Activated CD4-positive, alpha-beta memory T cell treated with anti-CD3 and anti-CD28 coated beads for 36 hours (primary cell): Measurements from ENCODE around the gene CETP. TPM values are rescaled to one million over a fixed set of nuclear protein-coding genes. Genes with fewer than 3 reads are reported as not detected.

ENCODE experiments used
- CTCF ChIA-PET: fragments of 350-600 bp; sonication (Branson Sonifier 250); formaldehyde crosslinking; loops from one replicate; lab custom pipeline; 2021; ENCODE audit warnings: antibody characterized with exemption, inconsistent platforms; lab: Charles Lee
- POLR2A ChIA-PET: fragments of 350-600 bp; sonication (Branson Sonifier 250); formaldehyde crosslinking; loops from one replicate; lab custom pipeline; 2021; ENCODE audit warnings: antibody characterized with exemption; lab: Charles Lee
- DNase-seq: peaks from one replicate; pipeline ENCODE4 v3.0.0-alpha.2; 2020
- H3K27ac Mint-ChIP-seq: one replicate; pipeline ENCODE4 v1.8.0; 2021; ENCODE audit warnings: mixed read lengths
- H3K27me3 Mint-ChIP-seq: one replicate; pipeline ENCODE4 v1.8.0; 2021; ENCODE audit warnings: mixed read lengths
- H3K36me3 Mint-ChIP-seq: one replicate; pipeline ENCODE4 v1.8.0; 2021; ENCODE audit warnings: mixed read lengths
- H3K4me1 Mint-ChIP-seq: one replicate; pipeline ENCODE4 v1.8.0; 2021; ENCODE audit warnings: low read depth, mixed read lengths
- H3K4me3 Mint-ChIP-seq: one replicate; pipeline ENCODE4 v1.8.0; 2021; ENCODE audit warnings: mild to moderate bottlenecking, mixed read lengths
- H3K9me3 Mint-ChIP-seq: one replicate; pipeline ENCODE4 v1.8.0; 2021; ENCODE audit warnings: mixed read lengths
- intact Hi-C: fragments of 100-400 bp; cut with micrococcal nuclease; formaldehyde crosslinking; loops from one replicate; pipeline ENCODE4 v1.15.1; 2023
- total RNA-seq, 2 experiments: library from RNA; stranded (reverse); gene quantifications; one replicate each; pipeline ENCODE4 v1.2.3, GENCODE V29; 2021

CETP gene
- total RNA-seq, result not detected

DNA sequence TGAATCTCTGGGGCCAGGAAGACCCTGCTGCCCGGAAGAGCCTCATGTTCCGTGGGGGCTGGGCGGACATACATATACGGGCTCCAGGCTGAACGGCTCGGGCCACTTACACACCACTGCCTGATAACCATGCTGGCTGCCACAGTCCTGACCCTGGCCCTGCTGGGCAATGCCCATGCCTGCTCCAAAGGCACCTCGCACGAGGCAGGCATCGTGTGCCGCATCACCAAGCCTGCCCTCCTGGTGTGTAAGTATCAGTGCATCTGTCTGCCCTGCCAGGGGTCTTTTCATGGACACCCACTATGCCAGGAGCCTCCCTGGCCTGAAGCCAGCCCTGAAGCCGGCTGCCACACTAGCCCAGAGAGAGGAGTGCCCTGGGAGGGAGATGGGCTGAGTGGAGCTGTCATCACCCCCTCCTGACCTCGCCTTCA is at the start of gene CETP:
CETP (plus strand) TSS at position 100 of the 431 bp plus-strand sequence; CDS start at position 130, 30 bp downstream.
- POLR2A ChIA-PET, result interaction anchor here (0.9 kb wide), 1 partner anchor 27 kb away, joined by 3 read pairs; the partner anchor contains the start of gene NLRC5
- Mint-ChIP-seq H3K36me3 (no peaks in the 10 kb centered on the region), H3K4me3 (no peak within 1 kb of the TSS), H3K27ac (no peak within 1 kb of the TSS), H3K9me3 (no peaks in the 10 kb centered on the region), H3K27me3 (no peaks in the 10 kb centered on the region), H3K4me1 (peaks cover 19% of the 10 kb centered on the region)
- CTCF ChIA-PET, result interaction anchor here (5.8 to 6.9 kb wide), 2 partner anchors 9 to 78 kb away, joined by 72 to 84 read pairs; no protein-coding TSS in a partner anchor
- DNase-seq, result no peak
- intact Hi-C loops, result no loop called here

DNA sequence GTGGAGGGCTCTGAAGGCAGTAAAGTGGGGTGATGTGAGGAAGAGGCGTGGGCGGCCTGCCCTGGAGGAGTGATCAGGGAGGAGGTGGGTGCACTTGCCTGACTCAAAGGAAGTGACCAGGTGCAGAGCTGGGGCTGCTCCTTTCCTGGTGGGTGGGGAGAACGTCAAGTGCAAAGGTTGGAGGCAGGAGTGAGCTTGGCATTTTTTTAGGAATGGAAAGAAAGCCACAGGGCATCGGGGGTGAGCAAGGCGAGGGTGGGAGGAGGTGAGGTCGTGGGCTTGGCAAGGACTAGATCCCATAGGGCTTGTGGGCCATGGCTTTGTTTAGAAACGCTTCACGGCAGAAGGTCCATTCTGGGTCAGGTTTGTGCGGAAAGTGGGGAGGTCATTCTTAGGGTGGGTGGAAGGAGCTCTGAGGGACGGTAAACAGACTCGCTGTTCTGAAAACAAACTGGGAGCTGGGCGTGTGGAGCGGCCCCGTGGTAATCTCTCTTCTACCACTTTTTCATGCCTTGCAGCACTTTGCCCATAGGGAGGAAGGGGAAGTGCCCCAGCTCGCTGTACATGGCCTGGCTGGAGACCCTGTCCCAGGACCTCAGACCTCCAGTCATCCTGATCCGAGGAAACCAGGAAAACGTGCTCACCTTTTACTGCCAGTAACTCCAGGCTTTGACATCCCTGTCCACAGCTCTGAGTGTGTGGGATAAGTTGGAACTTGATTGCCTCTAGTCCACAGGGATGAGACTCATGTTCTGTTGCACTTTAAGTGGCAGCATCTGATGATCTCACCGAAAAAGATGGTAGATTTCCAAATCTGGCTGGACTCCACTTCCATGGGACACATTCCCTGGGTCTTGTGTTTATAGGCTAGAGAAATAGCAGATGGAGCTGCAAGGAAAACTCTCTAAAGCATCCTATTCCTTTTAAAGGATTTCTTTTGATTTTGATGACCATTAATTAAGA is 48.7 kb upstream of the CETP start:
- ChIA-PET CTCF (interaction anchor here (1.3 kb wide), 1 partner anchor 51 kb away, joined by 4 read pairs; no protein-coding TSS in a partner anchor), POLR2A (interaction anchor here (4.2 kb wide), 1 partner anchor 19 kb away, joined by 27 read pairs; the partner anchor contains the start of gene HERPUD1)
- Mint-ChIP-seq H3K9me3 (no peaks in the 10 kb centered on the region), H3K36me3 (no peaks in the 10 kb centered on the region), H3K27me3 (no peaks in the 10 kb centered on the region), H3K4me3 (no peak overlapping the region), H3K4me1 (peaks cover 41% of the 10 kb centered on the region), H3K27ac (no peak overlapping the region)
- intact Hi-C loops, result no loop called here
- DNase-seq, result no peak

GRCh38 chr16:56914896-56915295 is 46.9 kb upstream of the CETP start:
- Mint-ChIP-seq H3K9me3 (no peaks in the 10 kb centered on the region), H3K4me1 (peaks cover 51% of the 10 kb centered on the region), H3K27ac (no peak overlapping the region), H3K27me3 (no peaks in the 10 kb centered on the region), H3K36me3 (no peaks in the 10 kb centered on the region), H3K4me3 (no peak overlapping the region)
- intact Hi-C loops, result loop anchor here (5.0 kb wide), 1 partner anchor 53 kb away; no protein-coding TSS in a partner anchor
- CTCF ChIA-PET, result no interaction called here
- no peak for DNase-seq
- POLR2A ChIA-PET, result interaction anchor here (6.2 kb wide), 1 partner anchor 16 kb away, joined by 54 read pairs; the partner anchor contains the start of gene HERPUD1

GRCh38 chr16:56915336-56916119 is 46.2 kb upstream of the CETP start:
- no peaks in the 10 kb centered on the region for H3K9me3 Mint-ChIP-seq
- H3K4me3 Mint-ChIP-seq, result no peak overlapping the region
- CTCF ChIA-PET, result interaction anchor here (0.7 kb wide), 1 partner anchor 49 kb away, joined by 4 read pairs; no protein-coding TSS in a partner anchor
- POLR2A ChIA-PET, result interaction anchor here (6.2 kb wide), 1 partner anchor 15 kb away, joined by 54 read pairs; the partner anchor contains the start of gene HERPUD1
- no peak overlapping the region for H3K27ac Mint-ChIP-seq
- intact Hi-C loops, result loop anchor here (2.0 to 5.0 kb wide), 2 partner anchors 29 to 53 kb away; no protein-coding TSS in a partner anchor
- no peak for DNase-seq
- H3K27me3 Mint-ChIP-seq, result no peaks in the 10 kb centered on the region
- peaks cover 46% of the 10 kb centered on the region for H3K4me1 Mint-ChIP-seq
- H3K36me3 Mint-ChIP-seq, result no peaks in the 10 kb centered on the region

DNA sequence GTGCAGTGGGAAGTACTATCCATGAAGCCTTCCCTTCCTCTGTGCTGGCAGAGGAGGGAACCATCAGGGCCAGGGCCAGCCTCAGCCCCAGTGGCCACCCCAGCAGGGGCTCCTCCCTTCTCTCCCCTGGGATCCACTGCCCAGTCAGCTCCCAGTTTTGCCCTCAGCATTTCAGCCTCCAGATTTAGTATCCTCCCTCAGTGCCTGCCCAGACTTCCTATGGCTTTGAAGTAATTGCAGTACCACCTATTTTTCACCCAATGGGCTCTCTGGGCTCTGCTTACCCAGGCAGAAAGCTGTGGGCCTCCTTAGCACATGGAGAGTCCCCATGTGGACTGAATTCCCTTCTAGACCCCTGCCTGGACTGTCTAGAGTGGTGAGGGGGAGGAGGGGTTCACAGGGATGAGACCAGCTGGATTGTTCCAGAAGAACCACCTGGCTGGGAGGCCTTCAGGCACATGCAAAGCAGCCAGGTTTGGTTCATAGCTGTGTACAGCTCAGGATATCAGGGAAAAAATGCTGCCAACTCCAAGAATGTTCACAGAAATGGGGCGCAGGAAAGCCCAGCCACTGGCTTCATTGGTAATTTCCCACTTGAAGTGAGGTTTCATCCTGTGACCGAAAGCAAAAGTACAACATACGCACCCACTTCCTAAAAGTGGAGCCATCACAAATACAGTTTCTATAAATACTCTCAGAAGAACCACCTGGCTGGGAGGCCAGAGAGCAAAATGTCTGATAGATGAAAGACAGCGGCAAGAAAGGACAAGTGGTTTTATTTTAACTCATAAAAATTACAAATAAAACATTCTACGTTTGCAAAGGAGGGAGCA is 45.0 kb upstream of the CETP start:
- ChIA-PET CTCF (interaction anchor here (0.7 kb wide), 1 partner anchor 49 kb away, joined by 3 read pairs; no protein-coding TSS in a partner anchor), POLR2A (interaction anchor here (6.2 kb wide), 1 partner anchor 14 kb away, joined by 54 read pairs; the partner anchor contains the start of gene HERPUD1)
- Mint-ChIP-seq H3K27ac (peak overlapping the region; percentile 46), H3K36me3 (no peaks in the 10 kb centered on the region), H3K27me3 (no peaks in the 10 kb centered on the region), H3K4me3 (peak overlapping the region; percentile 2), H3K9me3 (no peaks in the 10 kb centered on the region), H3K4me1 (peaks cover 36% of the 10 kb centered on the region)
- DNase-seq, result peak; percentile 57
- intact Hi-C loops, result loop anchor here (1.0 to 5.0 kb wide), 3 partner anchors 16 to 54 kb away; partner anchors contain the start of gene HERPUD1

GRCh38 chr16:56918467-56919012 is 43.2 kb upstream of the CETP start:
- no peak for DNase-seq
- CTCF ChIA-PET, result no interaction called here
- POLR2A ChIA-PET, result interaction anchor here (0.9 to 6.2 kb wide), 2 partner anchors 12 to 80 kb away, joined by 3 to 54 read pairs; partner anchors contain the start of gene HERPUD1
- intact Hi-C loops, result loop anchor here (5.0 kb wide), 1 partner anchor 56 kb away; no protein-coding TSS in a partner anchor
- Mint-ChIP-seq H3K27ac (peak overlapping the region; percentile 20), H3K36me3 (no peaks in the 10 kb centered on the region), H3K9me3 (no peaks in the 10 kb centered on the region), H3K4me3 (no peak overlapping the region), H3K27me3 (no peaks in the 10 kb centered on the region), H3K4me1 (peaks cover 29% of the 10 kb centered on the region)

GRCh38 chr16:56919099-56919800 is 42.5 kb upstream of the CETP start:
- Mint-ChIP-seq H3K36me3 (no peaks in the 10 kb centered on the region), H3K9me3 (no peaks in the 10 kb centered on the region), H3K4me3 (no peak overlapping the region), H3K4me1 (peaks cover 29% of the 10 kb centered on the region), H3K27me3 (no peaks in the 10 kb centered on the region), H3K27ac (no peak overlapping the region)
- POLR2A ChIA-PET, result interaction anchor here (6.2 kb wide), 1 partner anchor 12 kb away, joined by 54 read pairs; the partner anchor contains the start of gene HERPUD1
- no peak for DNase-seq
- CTCF ChIA-PET, result interaction anchor here (1.1 kb wide), 1 partner anchor 53 kb away, joined by 4 read pairs; no protein-coding TSS in a partner anchor
- intact Hi-C loops, result loop anchor here (5.0 kb wide), 1 partner anchor 57 kb away; no protein-coding TSS in a partner anchor

DNA sequence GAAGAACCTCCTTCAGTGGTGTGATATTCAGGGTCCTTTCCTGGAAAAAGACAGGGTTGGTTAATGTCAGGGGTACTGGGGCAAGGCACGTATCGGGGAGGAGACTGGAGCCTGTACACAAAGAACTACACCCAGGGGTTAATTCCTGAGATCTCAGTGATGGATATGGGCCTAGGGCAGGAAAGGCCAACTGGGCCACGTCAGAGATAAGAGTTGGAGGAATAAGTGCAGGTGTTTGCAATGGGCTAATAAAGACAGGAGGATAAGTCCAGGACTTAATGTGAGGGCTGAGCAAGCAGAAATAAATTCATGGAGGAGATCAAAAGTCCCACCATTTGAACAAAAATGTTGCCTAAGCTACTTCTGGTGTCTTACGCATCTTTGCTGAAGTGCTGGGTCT is 40.2 kb upstream of the CETP start:
- no peak for DNase-seq
- POLR2A ChIA-PET, result no interaction called here
- no peak overlapping the region for H3K27ac Mint-ChIP-seq
- H3K36me3 Mint-ChIP-seq, result no peaks in the 10 kb centered on the region
- no peaks in the 10 kb centered on the region for H3K9me3 Mint-ChIP-seq
- CTCF ChIA-PET, result no interaction called here
- no peaks in the 10 kb centered on the region for H3K27me3 Mint-ChIP-seq
- intact Hi-C loops, result no loop called here
- H3K4me3 Mint-ChIP-seq, result no peak overlapping the region
- H3K4me1 Mint-ChIP-seq, result peaks cover 28% of the 10 kb centered on the region

DNA sequence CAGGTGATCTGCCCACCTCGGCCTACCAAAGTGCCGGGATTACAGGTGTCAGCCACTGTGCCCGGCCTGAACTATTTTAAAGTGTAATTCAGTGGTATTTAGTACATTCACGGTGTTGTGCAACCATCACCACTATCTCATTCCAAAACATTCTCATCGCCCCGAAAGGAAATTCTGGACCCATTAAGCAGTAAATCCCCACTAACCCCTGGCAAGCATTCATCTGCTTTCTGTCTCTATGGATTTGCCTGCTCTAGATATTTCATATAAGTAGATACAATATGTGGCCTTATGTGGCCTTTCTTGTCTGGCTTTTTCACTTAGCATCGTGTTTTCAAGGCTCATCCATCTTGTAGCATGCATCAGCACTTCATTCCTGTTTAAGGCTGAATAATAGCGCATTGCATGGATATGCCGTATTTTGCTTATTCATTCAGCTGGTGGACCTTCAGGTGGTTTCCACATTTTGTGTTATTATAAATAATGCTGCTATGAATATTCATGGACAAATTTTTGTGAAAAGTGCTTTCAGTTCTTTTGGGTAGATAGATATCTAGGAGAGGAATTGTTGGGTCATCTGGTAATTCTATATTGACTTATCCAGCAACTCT is 38.2 kb upstream of the CETP start:
- CTCF ChIA-PET, result no interaction called here
- intact Hi-C loops, result no loop called here

GRCh38 chr16:56927471-56927870 is 34.3 kb upstream of the CETP start:
- Mint-ChIP-seq H3K4me1 (peaks cover 14% of the 10 kb centered on the region), H3K4me3 (no peak overlapping the region), H3K27ac (no peak overlapping the region), H3K36me3 (peaks cover 5% of the 10 kb centered on the region), H3K9me3 (no peaks in the 10 kb centered on the region), H3K27me3 (no peaks in the 10 kb centered on the region)
- POLR2A ChIA-PET, result no interaction called here
- no peak for DNase-seq
- CTCF ChIA-PET, result interaction anchor here (0.6 to 0.9 kb wide), 2 partner anchors 10 to 407 kb away, joined by 3 read pairs; no protein-coding TSS in a partner anchor
- intact Hi-C loops, result no loop called here

More for the DNA sequence above, 38.2 kb upstream of the CETP start:
- Mint-ChIP-seq H3K36me3 (no peaks in the 10 kb centered on the region), H3K27me3 (no peaks in the 10 kb centered on the region), H3K9me3 (no peaks in the 10 kb centered on the region), H3K4me3 (no peak overlapping the region), H3K27ac (no peak overlapping the region), H3K4me1 (peaks cover 11% of the 10 kb centered on the region)
- DNase-seq, result no peak
- POLR2A ChIA-PET, result no interaction called here
